Suppressor macrophage (primary cell): ENCODE measurements around the gene EHMT2.
"Not testable (repeated sequence)": the region's sequence is repeated elsewhere in the genome, so short reads cannot be mapped to it uniquely, and the experiment has no call there.

Experiments
- DNase-seq, 4 experiments: peaks; one replicate each; pipeline ENCODE4 v3.0.0-alpha.2; 2020 to 2022
- total RNA-seq, 17 experiments: gene quantifications; one replicate each; lab custom pipeline; 2026; ENCODE audit warnings: mixed read lengths in 6 of 17, inconsistent platforms in 3 of 17; lab: John Stamatoyannopoulos, UW

Gene EHMT2
- 5.2 to 49.4 (median 26.1) reads per million in 17 experiments for total RNA-seq

DNA sequence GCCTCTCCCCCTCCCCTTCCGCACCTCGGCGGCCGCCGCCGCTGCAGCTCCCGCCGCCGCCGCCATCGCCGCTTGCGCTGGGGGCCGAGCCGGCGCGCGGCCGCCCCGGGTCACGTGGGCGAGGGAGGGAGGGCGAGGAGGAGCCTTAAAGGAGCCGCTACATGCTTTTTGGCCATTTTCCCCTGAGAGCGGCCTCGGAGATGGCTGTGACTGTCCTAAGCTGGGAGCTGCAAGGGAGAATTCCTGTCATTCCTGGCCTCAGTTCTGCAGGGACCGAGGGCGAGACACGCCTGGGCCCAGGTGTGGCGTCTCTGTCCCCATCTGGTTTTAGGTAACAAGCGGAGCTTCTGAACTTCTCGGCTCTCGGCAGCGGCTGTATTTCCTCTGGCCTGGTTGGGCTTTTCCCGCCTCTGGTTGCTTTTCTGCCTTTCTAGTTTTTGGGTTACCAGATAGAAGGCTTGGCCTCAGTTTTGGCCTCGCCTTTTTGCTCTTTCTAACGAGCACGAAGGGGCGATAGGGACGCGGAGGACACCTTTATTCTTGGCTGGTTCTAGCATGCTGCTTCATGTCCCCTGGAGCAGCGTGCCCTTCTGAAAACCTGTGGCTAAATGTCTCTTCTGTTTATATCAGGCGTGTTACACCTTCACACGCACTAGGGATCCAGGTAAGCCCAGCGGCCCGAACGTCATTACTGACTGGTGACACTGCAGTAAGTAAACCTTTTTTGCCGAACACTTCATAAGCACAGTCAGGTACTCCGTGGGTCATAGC, at the start of gene EHMT2:
Gene EHMT2 (minus strand): TSS at position 87 of the 771 bp plus-strand sequence. CDS start 21 bp downstream, at position 66.
- peak; percentile 89 to 96 (median 92) for DNase-seq

DNA sequence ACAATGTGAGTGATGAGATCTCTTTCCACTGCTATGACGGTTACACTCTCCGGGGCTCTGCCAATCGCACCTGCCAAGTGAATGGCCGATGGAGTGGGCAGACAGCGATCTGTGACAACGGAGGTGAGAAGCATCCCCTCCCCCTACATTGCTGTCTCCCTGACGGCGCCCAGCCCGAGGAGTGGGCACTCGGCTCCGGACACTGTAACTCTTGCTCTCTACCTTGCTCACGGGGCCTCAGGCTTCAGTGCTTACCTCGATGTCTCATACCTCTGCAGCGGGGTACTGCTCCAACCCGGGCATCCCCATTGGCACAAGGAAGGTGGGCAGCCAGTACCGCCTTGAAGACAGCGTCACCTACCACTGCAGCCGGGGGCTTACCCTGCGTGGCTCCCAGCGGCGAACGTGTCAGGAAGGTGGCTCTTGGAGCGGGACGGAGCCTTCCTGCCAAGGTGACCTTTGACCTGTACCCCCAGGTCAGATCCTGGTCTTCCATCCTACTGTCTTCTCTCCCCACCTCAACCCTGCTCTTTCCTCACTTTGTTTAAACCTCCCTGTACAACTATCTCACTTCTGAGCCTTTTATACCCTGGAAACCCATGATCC, 49.7 kb upstream of the EHMT2 start:
- no peak for DNase-seq

DNA sequence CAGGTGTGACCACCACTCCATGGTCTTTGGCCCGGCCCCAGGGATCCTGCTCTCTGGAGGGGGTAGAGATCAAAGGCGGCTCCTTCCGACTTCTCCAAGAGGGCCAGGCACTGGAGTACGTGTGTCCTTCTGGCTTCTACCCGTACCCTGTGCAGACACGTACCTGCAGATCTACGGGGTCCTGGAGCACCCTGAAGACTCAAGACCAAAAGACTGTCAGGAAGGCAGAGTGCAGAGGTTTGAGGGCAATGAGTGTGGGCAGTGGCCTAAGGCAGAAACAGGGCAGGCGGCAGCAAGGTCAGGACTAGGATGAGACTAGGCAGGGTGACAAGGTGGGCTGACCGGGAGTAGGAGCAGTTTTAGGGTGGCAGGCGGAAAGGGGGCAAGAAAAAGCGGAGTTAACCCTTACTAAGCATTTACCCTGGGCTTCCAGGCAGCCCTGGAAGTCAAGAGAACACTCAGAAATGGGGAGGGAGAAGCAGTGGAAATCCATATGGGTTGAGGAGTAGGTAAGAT, 48.9 kb upstream of the EHMT2 start:
- no peak for DNase-seq

GRCh38 chr6:31945507-31946369, 48.2 kb upstream of the EHMT2 start, which contains the start of gene CFB:
Gene CFB, plus strand, starts transcription at chr6:31946095. Its CDS starts 127 bp downstream, at chr6:31946222.
- DNase-seq: peak; percentile 21 to 66 (median 47)

DNA sequence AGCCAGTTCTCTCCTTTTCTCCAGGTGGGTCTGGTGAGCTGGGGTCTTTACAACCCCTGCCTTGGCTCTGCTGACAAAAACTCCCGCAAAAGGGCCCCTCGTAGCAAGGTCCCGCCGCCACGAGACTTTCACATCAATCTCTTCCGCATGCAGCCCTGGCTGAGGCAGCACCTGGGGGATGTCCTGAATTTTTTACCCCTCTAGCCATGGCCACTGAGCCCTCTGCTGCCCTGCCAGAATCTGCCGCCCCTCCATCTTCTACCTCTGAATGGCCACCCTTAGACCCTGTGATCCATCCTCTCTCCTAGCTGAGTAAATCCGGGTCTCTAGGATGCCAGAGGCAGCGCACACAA, 47.6 kb upstream of the EHMT2 start:
- DNase-seq: no peak

DNA sequence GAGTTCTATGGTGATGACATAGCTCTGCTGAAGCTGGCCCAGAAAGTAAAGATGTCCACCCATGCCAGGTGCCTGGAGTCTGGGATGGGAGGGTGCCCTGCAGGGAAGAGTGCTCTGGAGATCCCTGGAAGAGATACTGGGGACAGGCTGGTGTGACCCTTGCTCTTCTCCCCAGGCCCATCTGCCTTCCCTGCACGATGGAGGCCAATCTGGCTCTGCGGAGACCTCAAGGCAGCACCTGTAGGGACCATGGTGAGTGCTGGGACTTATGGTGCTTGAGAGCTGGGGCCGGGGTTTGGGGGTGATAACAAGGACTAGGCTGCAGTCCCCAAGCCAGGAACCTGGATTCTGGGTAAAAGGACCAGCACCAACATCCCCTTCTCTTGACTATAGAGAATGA, 46.2 kb upstream of the EHMT2 start:
- no peak for DNase-seq

DNA sequence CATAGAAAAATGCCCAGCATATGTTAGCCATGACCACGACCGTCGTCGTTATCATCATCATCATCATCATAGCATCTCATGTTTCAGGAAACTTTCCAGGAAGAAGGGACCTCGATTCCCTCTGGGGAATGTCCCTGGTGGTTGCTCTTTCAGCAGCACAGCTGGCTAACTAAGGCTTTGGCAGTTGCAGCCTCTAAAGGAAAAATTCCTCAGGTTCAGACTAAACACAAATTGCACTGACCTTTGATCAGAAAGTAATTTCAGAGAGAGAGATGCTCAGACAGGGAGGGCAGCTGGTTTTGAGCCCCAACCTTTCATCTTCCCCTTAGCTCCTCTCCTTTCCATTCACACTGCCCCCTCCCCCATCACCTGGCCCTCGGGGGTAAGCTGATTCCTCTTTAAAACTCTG, 42.8 kb upstream of the EHMT2 start:
- DNase-seq: no peak

GRCh38 chr6:31935823-31936222, 38.3 kb upstream of the EHMT2 start:
- DNase-seq: no peak

DNA sequence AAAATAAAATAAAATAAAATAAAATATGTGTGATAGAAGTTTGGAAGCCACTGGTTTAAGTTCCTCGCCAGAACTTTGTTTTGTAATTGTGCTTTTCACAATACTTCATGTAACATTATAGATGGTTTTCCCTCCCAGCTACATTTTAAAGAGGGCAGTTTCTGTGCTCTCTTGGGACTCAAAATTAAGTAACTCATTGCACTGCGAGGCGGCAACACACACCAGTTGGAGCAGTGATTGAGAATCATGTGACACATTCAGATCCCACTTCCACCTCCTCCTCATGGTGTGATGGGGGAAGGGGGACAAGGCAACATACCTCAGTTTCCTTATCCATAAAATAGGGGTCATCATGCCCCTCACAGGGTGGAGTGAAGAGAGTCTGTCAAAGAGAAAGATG, 37.5 kb upstream of the EHMT2 start:
- DNase-seq: peak in 3 of 4 experiments; percentile 16 to 52 (median 17)

DNA sequence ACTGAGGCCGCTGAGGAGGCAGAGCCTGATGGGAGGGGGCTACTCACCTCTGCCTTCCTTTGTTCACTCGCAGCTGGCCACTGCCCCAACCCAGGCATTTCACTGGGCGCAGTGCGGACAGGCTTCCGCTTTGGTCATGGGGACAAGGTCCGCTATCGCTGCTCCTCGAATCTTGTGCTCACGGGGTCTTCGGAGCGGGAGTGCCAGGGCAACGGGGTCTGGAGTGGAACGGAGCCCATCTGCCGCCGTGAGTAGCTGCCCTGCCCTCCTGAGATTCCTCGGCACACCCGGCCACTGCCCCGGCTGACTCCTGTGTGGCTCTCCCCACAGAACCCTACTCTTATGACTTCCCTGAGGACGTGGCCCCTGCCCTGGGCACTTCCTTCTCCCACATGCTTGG, 36.0 kb upstream of the EHMT2 start:
- no peak for DNase-seq

- DNase-seq: not testable (repeated sequence)
Measured at GRCh38 chr6:31932137-31932536, 34.6 kb upstream of the EHMT2 start.

GRCh38 chr6:31930962-31931361, 33.5 kb upstream of the EHMT2 start:
- DNase-seq: no peak

DNA sequence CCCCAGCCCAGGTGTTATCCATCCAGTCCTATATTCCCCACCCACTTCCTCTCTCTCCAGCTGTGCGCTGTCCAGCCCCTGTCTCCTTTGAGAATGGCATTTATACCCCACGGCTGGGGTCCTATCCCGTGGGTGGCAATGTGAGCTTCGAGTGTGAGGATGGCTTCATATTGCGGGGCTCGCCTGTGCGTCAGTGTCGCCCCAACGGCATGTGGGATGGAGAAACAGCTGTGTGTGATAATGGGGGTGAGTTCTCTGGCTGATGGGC, 31.1 kb upstream of the EHMT2 start:
- no peak for DNase-seq

DNA sequence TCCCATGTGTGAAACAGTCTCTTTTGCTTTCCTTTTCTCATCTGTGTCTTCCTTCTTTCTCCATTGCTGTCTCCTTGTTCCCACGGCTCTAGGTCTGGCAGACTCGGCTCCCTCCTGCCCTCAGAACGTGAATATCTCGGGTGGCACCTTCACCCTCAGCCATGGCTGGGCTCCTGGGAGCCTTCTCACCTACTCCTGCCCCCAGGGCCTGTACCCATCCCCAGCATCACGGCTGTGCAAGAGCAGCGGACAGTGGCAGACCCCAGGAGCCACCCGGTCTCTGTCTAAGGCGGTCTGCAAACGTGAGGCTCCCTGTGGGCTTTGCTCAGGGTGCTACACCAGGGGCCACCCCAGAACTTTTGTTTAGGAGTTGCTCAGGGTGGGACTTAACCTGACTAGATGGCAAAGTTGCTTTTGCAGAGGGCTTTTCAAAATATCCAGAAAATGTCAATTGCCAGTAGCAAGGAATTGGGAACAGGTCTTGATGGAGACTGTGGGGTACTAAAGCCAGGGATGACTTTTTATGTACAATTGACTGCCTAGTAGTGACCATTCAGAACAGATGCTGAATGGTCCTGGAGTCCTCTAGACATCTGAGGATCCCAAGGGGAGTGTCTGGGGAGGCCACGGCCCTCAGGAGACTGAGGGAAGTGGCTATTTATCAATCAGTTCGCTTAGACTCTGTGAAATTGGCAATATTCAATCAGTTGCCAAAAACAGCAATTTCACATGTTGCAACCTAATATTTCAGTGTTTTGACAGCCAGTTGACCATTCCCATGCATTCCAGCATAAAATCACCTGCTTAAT, 30.6 kb upstream of the EHMT2 start:
- no peak for DNase-seq

GRCh38 chr6:31927242-31927862, 29.9 kb upstream of the EHMT2 start, which contains the start of gene C2:
Gene C2, plus strand, starts transcription at chr6:31927717. Its CDS starts 36 bp downstream, at chr6:31927753.
- DNase-seq: peak in 2 of 4 experiments; percentile 35 to 48

GRCh38 chr6:31922942-31923341, 25.4 kb upstream of the EHMT2 start:
- peak in 3 of 4 experiments; percentile 33 to 58 (median 38) for DNase-seq

- peak; percentile 46 to 70 (median 66) for DNase-seq
Measured at GRCh38 chr6:31920811-31921210, 23.3 kb upstream of the EHMT2 start.

DNA sequence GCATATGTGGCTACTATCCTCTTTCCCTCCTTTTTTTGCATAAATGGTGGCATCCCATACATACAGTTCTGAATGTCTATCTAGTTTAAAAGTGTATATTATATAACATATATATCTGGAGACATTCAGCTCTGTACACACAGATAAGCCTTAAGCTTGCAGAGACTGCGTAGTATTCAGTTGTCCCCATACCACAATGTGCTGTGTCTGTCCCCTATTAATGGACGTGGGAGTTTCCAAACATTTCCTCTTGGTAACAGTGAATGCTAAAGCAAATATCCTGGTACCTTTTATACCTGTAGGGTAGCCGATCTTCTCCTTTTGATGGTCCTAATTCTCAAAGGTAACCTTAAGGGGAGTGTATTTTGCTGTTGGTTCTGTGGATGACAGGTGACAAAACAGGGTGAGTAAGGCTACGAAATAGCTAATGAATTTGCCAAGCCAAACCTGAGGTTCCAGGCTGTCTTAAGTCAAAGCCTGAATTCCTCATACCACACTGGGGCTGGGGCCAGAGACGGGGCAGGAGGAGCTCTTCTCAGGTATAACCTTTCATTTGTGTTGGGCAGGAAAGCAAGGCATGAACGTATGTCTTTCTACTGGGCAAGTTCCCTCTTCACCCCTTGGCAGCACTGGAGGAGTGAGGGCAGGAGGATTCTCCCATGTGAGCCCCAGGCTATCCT, 22.3 kb upstream of the EHMT2 start:
- no peak for DNase-seq

- peak; percentile 47 to 70 (median 65) for DNase-seq
Measured at GRCh38 chr6:31918069-31918720, 20.7 kb upstream of the EHMT2 start.

- DNase-seq: no peak
Measured at GRCh38 chr6:31915756-31916155, 18.3 kb upstream of the EHMT2 start.
